ENCODE data around the gene PNPO.
"Not testable (repeated sequence)": the region's sequence is repeated elsewhere in the genome, so short reads cannot be mapped to it uniquely, and the experiment has no call there.

The PNPO gene

DNA sequence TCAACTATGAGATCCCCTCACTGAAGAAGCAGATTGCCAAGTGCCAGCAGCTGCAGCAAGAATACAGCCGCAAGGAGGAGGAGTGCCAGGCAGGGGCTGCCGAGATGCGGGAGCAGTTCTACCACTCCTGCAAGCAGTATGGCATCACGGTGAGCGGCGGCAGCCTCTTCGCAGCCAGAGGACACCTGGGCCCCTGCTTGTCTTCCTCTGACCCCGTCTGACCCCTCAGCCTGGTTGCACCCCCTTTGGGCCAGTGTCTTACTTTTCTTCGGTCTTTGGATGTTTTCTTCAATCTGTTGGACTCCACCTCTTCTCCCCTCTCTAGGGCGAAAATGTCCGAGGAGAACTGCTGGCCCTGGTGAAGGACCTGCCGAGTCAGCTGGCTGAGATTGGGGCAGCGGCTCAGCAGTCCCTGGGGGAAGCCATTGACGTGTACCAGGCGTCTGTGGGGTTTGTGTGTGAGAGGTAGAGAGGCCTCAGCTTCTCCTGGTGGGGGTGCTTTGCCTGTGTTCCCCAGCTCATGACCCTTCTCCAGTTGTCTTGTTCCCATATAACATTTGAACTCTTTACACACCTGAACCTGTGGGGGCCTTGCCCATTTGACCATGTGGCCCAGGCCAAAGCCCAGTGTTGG, 33.9 kb downstream of the PNPO start:
- no peak for DNase-seq (ENCODE audit: low spot score)

- no peak for DNase-seq (ENCODE audit: low spot score)
These were observed 34.4 kb downstream of the PNPO start for GRCh38 chr17:47975823-47976205.

DNA sequence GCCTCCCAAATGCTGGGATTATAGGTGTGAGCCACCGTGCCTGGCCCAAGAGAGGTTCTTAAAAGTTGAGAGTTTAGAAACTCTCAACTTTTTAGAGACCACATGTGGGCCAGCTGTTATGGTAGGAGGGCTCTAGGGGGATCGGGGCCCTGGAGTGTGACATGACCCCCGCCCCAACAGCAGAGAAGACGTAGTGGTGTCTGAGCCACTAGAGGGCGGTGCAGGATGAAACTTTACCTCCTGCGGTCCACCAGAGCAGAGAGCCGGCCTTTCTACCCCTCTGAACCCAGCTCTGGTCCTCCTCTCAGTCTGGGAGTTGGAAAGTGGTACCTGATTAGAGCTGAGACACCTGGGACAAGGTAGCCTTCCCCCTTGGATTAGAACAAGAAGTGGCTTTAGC, 37.0 kb downstream of the PNPO start:
- peak; percentile 86 for DNase-seq (ENCODE audit: low spot score)

- no peak for DNase-seq (ENCODE audit: low spot score)
These were observed 39.2 kb downstream of the PNPO start for GRCh38 chr17:47980541-47980940.

DNA sequence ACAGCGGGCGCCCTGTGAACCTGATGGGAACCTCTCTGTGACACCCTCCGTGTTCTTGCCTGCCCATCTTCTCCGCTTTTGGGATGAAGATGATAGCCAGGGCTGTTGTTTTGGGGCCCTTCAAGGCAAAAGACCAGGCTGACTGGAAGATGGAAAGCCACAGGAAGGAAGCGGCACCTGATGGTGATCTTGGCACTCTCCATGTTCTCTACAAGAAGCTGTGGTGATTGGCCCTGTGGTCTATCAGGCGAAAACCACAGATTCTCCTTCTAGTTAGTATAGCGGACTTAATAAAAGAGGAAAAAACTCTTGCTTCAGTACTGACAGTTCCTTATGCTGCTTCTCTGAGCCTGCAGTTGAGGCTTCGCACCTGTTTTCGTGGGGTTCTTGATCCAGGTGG, 40.1 kb downstream of the PNPO start:
- no peak for DNase-seq (ENCODE audit: low spot score)

GRCh38 chr17:47982091-47982617, 40.8 kb downstream of the PNPO start:
- DNase-seq (ENCODE audit: low spot score) = no peak

DNA sequence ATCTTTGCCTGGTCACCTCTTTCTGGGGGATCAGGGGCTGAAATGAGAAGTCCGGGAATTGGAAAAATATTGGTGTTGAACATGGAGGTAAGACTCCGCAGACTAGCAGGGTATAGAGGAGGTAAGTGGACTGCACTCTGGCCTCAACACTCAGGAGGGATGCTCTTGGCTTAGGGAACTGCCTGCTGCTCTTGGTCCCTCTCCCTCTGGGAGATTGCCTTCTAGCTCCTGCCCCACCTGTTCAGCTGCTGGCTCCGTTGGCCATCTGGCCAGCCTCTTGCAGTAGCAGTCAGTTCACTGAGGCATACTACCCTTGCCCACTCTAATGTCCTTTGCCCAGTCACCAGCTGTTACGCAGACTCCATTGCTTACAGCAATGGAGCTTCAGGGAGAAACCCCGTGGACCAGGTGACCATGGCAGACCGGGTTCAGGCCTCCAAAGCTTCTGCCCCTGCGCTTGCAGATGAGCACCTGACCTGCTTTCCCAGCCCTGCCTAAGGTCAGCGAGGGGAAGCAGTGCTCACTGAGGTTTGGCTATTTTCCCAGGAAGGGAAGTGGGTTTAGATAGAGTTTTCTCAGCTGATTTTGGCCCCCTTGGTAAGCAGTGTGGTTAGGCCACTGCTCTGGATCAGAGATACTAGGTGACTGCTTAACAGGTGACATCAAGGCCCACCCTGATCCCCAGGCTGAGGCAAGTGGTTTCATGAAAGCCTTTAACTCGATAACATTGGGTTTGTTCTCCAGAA, 41.4 kb downstream of the PNPO start:
- no peak for DNase-seq (ENCODE audit: low spot score)

DNA sequence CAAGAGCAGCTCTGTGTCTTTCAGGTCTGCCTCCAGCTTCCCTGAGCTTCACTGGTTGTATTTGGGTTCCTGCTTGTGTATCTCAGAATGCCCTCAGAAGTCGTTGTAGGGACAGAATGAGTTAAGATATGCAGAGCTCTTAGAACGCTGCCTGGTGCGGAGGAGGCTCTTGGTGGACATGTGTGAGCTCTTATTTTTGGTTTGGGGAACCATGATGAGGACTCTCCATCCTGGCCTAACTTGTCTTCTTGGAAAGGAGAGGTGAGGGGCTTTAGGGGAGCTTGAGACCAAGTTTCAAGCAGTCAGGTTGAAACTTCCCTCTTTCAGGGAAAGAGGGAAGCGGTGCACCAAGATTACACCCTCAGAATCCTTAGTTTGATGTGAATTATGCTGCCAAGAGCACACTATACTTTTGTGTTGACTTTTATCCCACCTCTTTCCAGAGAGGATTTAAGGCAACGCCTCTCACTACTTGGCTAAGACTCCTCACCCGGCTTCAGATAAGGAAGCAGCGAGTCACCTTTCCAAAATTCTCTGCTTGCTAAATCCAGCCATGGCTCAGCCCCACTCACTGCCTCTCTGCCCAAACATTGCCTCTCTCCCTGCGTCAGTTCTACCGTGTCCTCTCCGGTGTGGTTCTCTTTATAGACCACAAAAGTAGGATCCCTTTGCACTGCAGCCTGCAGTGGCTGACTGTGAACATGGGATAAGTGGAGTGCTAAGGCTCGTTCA, 42.3 kb downstream of the PNPO start:
- peak; percentile 46 for DNase-seq (ENCODE audit: low spot score)

DNA sequence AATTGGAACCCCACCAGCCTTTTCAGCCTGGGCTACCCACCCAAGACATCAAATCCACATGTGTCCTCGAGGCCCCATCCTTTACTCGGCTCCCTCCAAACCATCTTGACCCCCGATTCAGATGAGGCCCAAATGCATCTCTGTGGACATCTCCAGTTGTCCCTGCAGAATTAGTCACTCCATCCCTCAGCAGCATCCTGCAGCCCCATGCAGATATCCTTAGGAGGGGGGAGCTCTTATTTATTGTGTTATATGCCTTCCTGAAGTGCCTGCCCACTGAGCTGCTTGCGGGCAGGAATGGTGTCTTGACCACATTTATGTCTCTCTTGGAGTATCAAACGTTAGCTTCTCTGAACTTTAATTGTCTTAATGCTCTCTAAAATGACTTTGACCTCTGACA, 45.1 kb downstream of the PNPO start:
- DNase-seq (ENCODE audit: low spot score) = no peak

DNA sequence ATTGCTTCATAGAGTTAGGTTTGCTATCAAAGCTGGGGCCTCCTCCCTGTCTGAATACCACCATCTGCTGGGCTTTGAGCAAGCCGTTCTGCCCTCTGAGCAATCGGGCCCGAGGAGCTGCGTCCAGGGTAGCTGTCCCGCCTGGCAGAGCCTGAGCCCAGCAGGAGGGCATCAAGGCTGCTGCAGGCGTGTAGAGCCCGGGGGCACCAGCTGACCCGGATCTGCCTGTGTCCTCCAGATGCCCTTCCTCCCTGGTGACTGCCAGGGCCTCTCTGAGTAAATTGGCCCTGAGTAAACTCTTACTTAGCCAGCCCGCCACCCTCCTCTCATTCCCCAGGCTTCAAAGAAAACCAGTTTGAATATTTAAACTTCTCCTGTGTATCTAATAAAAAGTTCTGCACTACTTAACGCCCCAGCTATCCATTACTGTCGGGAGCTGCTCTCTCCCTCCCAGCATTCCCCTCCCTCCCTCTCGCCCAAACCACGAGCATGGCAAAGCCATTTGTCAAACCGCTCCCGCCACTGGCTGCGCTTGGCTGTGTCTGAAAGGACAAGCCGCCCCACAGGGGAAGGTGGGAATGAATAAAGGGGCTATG, 46.0 kb downstream of the PNPO start:
- peak; percentile 46 for DNase-seq (ENCODE audit: low spot score)

- not testable (repeated sequence) for DNase-seq (ENCODE audit: low spot score)
These were observed 47.1 kb downstream of the PNPO start for GRCh38 chr17:47988445-47988844.

GRCh38 chr17:47989159-47989558, 47.8 kb downstream of the PNPO start:
- DNase-seq (ENCODE audit: low spot score) = no peak

DNA sequence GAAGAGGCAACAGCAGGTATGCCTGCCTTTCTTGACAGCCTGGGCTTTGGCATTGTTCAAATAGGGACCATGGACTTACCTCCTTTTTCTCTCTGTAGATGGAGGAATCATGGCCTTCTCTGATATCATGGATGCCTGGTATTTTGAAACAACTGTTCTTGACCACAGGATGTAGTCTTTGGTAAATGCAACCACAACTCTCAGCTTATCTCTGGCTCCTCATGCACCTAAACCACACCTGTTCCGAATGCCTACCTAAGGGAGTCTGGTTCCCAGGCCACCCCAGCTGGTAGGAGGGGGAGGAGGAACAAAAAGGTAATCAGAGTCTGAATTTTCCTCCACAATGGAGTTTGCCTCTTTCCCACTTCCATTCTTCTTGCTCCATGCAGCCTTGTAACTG, 48.3 kb downstream of the PNPO start:
- DNase-seq (ENCODE audit: low spot score) = no peak

GRCh38 chr17:47990962-47991731, 49.8 kb downstream of the PNPO start:
- peak; percentile 40 for DNase-seq (ENCODE audit: low spot score)

- DNase-seq (ENCODE audit: low spot score) = no peak
These were observed 50.8 kb downstream of the PNPO start for GRCh38 chr17:47992216-47992615.

- DNase-seq (ENCODE audit: low spot score) = no peak
These were observed 51.7 kb downstream of the PNPO start for GRCh38 chr17:47993031-47993564.

- DNase-seq (ENCODE audit: low spot score) = no peak
These were observed 52.6 kb downstream of the PNPO start for GRCh38 chr17:47993964-47994363.

- no peak for DNase-seq (ENCODE audit: low spot score)
These were observed 53.4 kb downstream of the PNPO start for GRCh38 chr17:47994724-47995123.

DNA sequence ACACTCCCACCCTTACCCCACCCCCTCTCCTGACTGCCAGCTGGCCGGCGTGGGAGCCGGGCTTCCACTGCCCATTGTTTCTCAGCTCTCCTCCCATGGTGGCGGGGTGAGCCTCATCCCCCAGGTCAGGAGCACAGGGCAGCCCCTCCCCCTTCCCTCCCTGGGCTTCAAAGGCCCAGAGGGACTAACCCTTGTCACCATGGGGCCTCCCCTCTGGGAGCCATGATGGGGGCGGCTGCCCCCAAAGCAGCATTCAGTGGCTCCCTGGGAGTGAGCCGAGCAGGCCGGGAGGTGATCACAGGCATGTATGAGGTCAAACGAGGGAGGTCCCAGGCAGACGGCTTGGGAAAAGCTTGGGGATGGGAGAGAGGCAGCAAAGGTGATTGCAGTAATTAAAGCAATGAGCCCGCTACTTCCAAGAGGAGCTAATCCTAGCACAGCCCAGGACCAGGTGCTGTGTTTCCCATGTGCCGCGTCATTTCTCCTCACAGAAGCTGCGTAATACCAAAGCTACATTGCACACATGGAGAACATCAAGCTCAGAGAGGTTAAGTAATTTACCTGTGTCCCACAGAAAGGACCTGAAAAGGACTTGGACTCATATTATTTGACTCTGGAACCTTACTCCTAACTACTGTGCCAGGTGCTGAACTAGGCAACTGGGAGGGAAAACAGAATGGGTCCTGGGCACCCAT, 54.0 kb downstream of the PNPO start:
- no peak for DNase-seq (ENCODE audit: low spot score)

GRCh38 chr17:47996201-47996600, 54.8 kb downstream of the PNPO start:
- DNase-seq (ENCODE audit: low spot score) = no peak

GRCh38 chr17:47997586-47997985, 56.2 kb downstream of the PNPO start:
- DNase-seq (ENCODE audit: low spot score) = no peak

All from AG20443 (cell line).